GM12864 (cell line): ENCODE measurements around the gene ABHD17C.

Experiments
- DNase-seq: peaks from one replicate; pipeline ENCODE4 v3.0.0-alpha.2; 2011; ENCODE audit warnings: low read depth
- H3K4me3 ChIP-seq: 2 replicates; pipeline ENCODE4 v1.5.1; 2011; ENCODE audit warnings: mild to moderate bottlenecking, low read depth, low read length, control low read depth
- TF ChIP-seq, protein P1 (sequence below): IDR thresholded peaks from 2 replicates; pipeline ENCODE4 v1.5.1; 2011; ENCODE audit warnings: low read depth, mild to moderate bottlenecking, moderate library complexity, low read length, control low read depth, inconsistent platforms; ENCODE audit errors: missing control alignments

Gene ABHD17C

GRCh38 chr15:80803580-80804525 is 108.7 kb downstream of the ABHD17C start:
- TF ChIP-seq, protein P1, sequence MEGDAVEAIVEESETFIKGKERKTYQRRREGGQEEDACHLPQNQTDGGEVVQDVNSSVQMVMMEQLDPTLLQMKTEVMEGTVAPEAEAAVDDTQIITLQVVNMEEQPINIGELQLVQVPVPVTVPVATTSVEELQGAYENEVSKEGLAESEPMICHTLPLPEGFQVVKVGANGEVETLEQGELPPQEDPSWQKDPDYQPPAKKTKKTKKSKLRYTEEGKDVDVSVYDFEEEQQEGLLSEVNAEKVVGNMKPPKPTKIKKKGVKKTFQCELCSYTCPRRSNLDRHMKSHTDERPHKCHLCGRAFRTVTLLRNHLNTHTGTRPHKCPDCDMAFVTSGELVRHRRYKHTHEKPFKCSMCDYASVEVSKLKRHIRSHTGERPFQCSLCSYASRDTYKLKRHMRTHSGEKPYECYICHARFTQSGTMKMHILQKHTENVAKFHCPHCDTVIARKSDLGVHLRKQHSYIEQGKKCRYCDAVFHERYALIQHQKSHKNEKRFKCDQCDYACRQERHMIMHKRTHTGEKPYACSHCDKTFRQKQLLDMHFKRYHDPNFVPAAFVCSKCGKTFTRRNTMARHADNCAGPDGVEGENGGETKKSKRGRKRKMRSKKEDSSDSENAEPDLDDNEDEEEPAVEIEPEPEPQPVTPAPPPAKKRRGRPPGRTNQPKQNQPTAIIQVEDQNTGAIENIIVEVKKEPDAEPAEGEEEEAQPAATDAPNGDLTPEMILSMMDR = no peak
- DNase-seq = no peak
- H3K4me3 ChIP-seq = no peak overlapping the region

GRCh38 chr15:80804970-80805495 is 109.9 kb downstream of the ABHD17C start:
- TF ChIP-seq, protein P1 = no peak
- no peak overlapping the region for H3K4me3 ChIP-seq
- no peak for DNase-seq
